HG02759 (cell line): ENCODE data around the gene TEX22.

Experiments used
- ATAC-seq: cut with Tn5 transposase; IDR thresholded peaks from one replicate; pipeline ENCODE4 v1.9.1; 2021; ENCODE audit warnings: mild to moderate bottlenecking, moderate library complexity; ENCODE audit not compliant: unreplicated experiment

The TEX22 gene

DNA sequence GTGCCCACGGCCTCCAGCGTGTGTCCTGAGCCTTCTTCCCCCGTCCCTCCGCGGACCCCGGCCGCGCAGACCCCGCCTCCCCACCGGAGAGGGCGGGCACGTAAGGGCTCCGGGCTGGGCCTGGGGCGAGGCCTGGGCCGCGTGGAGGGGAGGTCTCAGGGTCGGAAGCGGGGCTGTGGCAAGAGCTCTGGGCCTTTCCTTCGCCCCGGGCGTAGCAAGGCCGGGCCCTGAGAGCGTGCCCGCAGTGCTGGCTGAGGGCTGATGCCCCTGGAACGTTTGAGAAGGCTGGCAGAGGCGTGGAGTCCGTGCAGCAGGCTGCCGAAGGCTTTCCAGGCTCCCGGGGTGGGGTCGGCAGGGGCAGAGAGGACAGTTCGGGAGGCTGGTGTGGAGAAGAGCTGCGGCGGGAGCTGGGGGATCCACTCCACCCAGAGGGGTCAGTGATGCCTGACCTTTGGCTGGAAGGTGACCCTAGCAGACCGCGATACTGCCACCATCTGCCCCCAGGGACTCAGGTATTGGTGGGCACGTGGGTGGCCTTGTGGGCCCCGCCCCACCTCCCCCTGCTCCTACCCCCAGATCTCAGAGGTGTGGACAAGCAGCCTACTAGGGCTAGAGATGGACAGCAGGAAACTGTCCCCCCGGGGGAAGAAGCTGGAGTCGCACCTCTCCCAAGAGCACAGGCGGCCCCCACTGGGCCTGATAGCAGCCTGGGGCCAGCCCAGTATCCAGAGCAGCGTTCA is 558 bp downstream of the TEX22 start:
- peak; percentile 49 for ATAC-seq

DNA sequence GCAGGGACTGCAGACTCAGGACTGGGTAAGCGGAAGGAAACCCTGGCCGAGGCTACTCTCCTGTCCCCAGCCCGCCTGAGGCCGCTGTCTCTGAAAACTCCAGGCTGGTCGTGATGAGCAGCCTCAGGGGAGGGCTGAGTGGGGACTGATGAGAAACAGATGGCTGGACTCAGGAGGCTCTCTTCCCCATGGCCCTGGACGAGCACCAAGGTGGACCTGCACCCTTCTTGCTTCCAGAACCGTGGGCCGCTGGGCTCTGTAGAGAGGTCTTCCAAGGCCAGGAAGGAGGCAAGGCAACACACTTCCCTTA is 1.1 kb downstream of the TEX22 start:
- no peak for ATAC-seq

- ATAC-seq, result no peak
Measured at GRCh38 chr14:105400016-105400415, 1.7 kb downstream of the TEX22 start.

DNA sequence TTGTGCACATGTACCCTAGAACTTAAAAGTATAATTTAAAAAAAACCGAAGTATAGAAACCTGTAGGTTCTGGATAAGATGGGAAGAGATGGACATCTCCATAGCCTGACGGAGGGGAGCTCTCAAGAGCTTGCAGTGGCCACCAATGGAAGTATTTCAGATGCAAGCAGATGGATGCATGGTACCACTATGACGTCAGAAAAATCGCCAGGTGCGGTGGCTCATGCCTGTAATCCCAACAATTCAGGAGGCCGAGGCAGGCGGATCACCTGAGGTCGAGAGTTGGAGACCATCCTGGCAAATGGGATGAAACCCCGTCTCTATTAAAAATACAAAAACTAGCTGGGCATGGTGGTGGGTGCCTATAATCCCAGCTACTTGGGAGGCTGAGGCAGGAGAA is 3.4 kb downstream of the TEX22 start:
- ATAC-seq, result no peak

DNA sequence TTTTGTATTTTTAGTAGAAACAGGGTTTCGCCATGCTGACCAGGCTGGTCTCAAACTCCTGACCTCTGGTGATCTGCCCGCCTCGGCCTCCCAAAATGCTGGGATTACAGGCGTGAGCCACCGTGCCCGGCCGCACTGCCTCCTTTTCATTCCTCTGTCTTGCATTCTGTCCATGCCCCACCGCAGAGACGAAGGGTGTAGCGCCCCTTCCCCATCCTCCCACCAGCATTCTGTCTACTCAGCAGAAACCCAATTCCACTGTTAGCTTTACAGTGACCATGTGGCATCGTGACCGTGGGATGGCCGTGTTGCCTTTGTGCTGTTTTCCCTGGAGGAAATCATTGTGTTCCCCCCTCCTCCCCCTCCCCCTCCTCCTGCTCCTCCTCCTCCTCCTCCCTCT is 10.3 kb downstream of the TEX22 start:
- ATAC-seq, result no peak

GRCh38 chr14:105409364-105409763 is 11.0 kb downstream of the TEX22 start:
- no peak for ATAC-seq

- ATAC-seq, result no peak
Measured at GRCh38 chr14:105410642-105411016, 12.3 kb downstream of the TEX22 start.

DNA sequence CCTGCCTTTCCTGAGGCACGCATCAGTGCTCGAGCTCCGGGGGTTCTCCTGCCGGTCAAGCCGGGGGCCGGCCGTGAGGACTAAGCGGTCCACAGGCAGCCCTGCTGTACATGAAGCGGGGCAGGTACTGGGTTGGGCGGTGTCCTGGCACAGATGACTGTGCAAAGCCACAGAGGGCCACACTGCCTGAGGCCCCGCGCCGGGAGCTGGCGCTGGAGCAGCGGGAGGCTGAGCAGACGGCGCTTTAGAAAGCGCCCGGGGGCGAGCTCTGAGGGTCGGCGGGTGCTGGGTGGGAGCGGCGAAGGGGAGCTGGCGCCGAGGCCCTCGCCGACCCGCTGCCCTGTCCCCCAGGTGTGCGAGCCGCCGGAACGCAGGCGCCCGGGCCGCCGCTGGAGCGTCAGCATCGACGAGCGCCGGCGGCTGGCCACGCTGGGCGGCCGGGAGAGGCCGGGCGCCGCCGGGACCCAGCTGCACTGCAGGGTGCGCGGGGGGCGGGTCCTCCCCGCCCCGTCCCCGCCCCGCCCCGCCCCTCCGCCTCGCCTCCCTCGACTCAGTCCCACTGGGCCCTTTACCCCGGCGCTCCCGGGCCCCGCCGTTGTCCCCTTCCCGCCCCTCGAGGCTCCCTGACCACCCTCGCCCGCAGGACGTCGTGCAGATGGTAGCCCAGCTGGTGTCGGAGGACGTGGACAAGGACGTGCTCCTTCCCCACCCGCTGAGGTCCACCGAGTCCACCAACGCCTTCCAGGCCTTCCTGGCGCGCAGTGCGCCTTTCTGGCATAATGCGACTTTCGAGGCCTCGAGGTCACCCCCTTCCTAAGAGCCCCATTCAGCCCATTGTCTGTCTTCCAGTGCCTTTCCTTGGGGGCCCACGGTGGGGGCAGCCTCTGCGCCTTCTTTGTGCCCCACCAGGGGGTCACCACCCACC is 12.9 kb downstream of the TEX22 start:
- ATAC-seq, result no peak

- no peak for ATAC-seq
Measured at GRCh38 chr14:105411985-105412770, 13.8 kb downstream of the TEX22 start.

GRCh38 chr14:105412771-105413543 is 14.6 kb downstream of the TEX22 start:
- no peak for ATAC-seq

DNA sequence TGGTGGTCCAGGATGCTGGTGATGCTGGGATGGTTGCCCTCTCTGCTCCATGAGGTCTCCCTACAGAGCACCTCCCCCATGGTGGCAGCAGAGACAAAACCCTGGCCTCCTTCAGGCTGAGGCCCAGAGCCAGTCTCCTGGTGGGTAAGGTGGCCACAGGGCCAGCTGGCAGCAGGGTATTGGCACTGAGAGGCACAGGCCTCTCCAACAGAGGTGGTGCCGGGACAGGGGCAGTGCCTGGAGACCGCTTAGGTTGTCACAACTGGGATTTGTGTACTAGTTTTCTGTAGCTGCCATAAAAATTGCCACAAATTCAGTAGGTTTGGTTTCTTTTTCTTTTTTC is 15.2 kb downstream of the TEX22 start:
- no peak for ATAC-seq

- peak; percentile 66 for ATAC-seq
Measured at GRCh38 chr14:105414456-105415371, 16.4 kb downstream of the TEX22 start.

DNA sequence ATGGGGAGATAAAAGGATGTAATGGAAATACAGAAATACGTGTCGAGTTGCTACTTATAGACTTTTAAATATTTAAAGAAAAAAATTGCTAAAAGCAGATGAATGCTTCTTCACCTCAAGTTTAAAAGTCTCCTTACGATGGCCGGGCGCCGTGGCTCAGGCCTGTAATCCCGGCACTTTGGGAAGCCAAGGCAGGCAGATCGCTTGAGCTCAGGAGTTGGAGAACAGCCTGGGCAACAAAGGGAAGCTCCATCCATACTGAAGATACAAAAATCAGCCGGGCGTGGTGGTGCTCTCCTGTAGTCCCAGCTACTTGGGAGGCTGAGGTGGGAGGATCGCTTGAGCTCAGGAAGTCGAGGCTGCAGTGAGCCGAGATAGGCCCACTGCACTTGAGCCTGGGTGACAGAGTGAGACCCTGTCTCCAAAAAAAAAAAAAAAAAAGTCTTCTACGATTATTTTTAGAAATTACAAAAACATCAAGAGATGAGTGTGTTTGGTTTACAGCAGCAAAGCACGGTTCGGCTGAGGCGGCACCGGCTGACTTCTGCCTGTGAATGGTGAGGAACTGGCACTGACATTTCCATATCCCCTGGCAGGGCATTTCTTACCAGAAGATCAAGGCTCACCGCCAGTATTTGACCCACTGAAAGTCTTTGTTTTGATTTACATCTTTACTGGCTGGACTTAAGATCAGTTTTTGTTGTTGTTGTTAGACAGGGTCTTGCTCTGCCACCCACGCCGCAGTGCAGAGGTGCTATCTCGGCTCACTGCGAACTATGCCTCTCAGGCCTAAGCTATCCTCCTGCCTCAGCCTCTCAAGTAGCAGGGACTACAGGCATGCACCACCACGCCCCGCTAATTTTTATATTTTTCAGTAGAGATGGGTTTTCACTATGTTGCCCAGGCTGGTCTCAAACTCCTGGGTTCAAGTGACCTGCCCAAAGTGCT is 17.4 kb downstream of the TEX22 start:
- ATAC-seq, result no peak

- no peak for ATAC-seq
Measured at GRCh38 chr14:105416671-105417070, 18.3 kb downstream of the TEX22 start.

DNA sequence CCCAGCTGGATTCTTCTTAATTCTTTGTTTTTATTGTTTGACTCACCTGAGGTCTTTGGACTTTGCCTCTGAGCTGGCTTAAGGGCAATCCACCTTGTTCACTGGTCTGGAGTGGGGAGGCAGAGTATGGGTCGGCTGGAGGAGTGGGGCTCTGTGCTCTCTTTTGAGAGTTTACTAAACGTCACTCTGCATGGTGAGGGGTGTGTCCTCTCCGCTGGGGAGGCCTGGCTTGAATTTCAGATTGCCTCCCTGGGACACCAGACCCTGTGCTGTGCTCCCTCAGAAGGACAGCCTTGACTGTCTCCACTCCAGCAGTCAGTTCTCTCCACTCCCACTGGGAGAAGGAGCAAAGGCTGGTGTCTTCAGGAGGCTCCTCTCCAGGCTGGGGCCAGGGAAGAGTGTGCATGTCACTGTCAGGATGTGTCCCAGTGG is 19.4 kb downstream of the TEX22 start:
- no peak for ATAC-seq

- no peak for ATAC-seq
Measured at GRCh38 chr14:105418269-105419194, 20.2 kb downstream of the TEX22 start.

DNA sequence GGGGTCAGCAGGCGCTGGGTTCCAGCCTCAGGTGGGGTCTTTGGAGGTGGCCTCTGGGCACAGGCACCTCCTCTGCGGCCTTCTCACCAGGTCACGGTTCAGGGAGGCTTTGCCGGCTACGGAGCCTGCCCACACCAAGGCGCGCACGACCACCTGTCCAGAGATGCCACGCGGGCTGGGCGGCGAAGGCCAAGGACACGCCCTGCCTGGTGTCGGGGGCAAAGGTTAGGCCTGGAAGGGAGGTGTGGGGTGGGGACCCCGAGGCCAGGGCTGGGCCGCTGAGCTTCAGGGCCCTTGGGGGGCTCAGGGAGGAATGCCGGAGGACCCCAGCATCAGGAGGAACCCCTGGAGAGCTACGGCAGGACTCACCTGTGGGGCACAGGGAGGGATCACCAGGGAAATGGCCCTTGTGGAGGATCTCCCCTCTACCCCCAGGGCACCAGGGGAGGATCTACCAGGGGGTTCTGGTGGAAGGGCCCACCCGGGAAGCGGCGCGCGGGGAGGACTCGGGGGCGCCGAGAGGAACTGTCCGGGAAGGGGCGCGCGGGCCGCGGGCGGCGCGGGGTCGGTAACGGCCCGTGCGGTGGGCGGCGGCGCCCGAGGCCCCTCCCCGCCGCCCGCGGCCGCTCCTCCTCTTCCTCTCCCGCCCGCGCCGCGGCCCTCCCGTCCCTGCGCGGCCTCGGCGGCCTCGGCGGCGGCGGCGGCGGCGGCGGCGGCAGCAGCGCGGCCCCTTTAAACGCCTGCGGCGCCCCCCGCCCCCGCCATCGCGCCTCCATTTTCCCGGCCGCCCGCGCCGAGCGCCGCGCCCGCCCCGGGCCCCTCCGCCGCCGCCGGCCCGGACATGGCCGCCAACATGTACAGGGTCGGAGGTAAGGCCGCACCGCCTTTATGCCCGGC is 21.1 kb downstream of the TEX22 start, which contains the start of gene MTA1:
Gene MTA1, plus strand, starts transcription at position 633 of the 897 bp plus-strand sequence. Its CDS starts 209 bp downstream, at position 842.
- peak; percentile 58 for ATAC-seq
